Glutamatergic neuron (in vitro differentiated cells): ENCODE data around the gene C1orf74. TPM values are rescaled to one million over a fixed set of nuclear protein-coding genes. Genes with fewer than 3 reads are reported as not detected.

Experiments used
- DNase-seq: peaks from one replicate; pipeline ENCODE4 v3.0.0; 2022
- H3K27ac Mint-ChIP-seq: one replicate; pipeline ENCODE4 v1.8.0; 2020; ENCODE audit warnings: mild to moderate bottlenecking, mixed read lengths, inconsistent platforms; ENCODE audit not compliant: unreplicated experiment
- H3K27me3 Mint-ChIP-seq: one replicate; pipeline ENCODE4 v1.8.0; 2020; ENCODE audit warnings: mild to moderate bottlenecking, moderate library complexity, mixed read lengths, inconsistent platforms; ENCODE audit not compliant: unreplicated experiment
- H3K36me3 Mint-ChIP-seq: one replicate; pipeline ENCODE4 v1.8.0; 2020; ENCODE audit warnings: mild to moderate bottlenecking, mixed read lengths, inconsistent platforms; ENCODE audit not compliant: unreplicated experiment
- H3K4me1 Mint-ChIP-seq: one replicate; pipeline ENCODE4 v1.8.0; 2020; ENCODE audit warnings: mild to moderate bottlenecking, low read depth, mixed read lengths, inconsistent platforms; ENCODE audit not compliant: unreplicated experiment
- H3K4me3 Mint-ChIP-seq: one replicate; pipeline ENCODE4 v1.8.0; 2020; ENCODE audit warnings: mild to moderate bottlenecking, mixed read lengths, inconsistent platforms; ENCODE audit not compliant: unreplicated experiment
- H3K9me3 Mint-ChIP-seq: one replicate; pipeline ENCODE4 v1.8.0; 2020; ENCODE audit warnings: mild to moderate bottlenecking, moderate library complexity, mixed read lengths, inconsistent platforms; ENCODE audit not compliant: unreplicated experiment
- total RNA-seq: library from RNA; stranded (reverse); fragmentation: NEBNext Ultra II Directional; extraction: Animal tissue kit (Norgen Biotek cat#: 25700); gene quantifications from one replicate; pipeline ENCODE4 v1.2.1, GENCODE V29; 2021; ENCODE audit not compliant: unreplicated experiment
- TF ChIP-seq, protein P1 (sequence below): fragments of 200-600 bp; sonication (generic); IDR thresholded peaks from one replicate; pipeline ENCODE4 v1.5.0; 2021; ENCODE audit not compliant: partially characterized antibody, unreplicated experiment

Gene C1orf74
- total RNA-seq, 1 donor from 2014 or later = 2.3 TPM

DNA sequence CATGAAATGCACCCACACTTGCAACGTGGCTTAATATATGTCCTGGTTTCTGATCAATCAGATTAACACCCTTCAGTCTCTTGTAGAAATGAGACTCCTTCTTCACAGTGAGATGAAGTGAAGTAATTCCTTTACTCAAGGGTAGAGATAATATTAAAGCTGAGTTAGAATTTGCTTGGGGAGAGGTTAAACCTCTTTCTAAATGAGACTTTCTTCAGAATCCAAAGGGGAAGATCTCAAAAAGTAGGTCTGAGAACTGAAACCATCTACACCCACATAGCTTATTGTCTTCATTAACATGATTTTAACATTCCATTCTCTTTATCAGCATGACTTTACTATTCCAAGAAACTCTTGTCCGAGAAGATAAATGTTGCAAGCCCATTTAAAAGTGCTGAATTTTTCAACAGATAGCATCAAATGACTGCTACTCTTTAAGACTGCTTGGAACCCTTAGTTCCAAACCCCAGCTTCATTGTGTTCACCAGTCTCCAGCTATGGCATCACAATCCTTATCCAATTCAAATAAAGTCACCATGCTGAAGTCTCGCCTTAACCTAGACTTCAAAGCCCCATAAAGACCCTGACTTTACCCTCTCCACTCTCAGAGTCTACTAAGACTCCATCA is 47.8 kb downstream of the C1orf74 start:
- no peak overlapping the region for H3K27ac Mint-ChIP-seq
- H3K4me1 Mint-ChIP-seq = no peaks in the 10 kb centered on the region
- no peaks in the 10 kb centered on the region for H3K27me3 Mint-ChIP-seq
- no peak overlapping the region for H3K4me3 Mint-ChIP-seq
- no peaks in the 10 kb centered on the region for H3K9me3 Mint-ChIP-seq
- H3K36me3 Mint-ChIP-seq = no peaks in the 10 kb centered on the region
- no peak for DNase-seq
- TF ChIP-seq, protein P1, sequence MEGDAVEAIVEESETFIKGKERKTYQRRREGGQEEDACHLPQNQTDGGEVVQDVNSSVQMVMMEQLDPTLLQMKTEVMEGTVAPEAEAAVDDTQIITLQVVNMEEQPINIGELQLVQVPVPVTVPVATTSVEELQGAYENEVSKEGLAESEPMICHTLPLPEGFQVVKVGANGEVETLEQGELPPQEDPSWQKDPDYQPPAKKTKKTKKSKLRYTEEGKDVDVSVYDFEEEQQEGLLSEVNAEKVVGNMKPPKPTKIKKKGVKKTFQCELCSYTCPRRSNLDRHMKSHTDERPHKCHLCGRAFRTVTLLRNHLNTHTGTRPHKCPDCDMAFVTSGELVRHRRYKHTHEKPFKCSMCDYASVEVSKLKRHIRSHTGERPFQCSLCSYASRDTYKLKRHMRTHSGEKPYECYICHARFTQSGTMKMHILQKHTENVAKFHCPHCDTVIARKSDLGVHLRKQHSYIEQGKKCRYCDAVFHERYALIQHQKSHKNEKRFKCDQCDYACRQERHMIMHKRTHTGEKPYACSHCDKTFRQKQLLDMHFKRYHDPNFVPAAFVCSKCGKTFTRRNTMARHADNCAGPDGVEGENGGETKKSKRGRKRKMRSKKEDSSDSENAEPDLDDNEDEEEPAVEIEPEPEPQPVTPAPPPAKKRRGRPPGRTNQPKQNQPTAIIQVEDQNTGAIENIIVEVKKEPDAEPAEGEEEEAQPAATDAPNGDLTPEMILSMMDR = no peak

DNA sequence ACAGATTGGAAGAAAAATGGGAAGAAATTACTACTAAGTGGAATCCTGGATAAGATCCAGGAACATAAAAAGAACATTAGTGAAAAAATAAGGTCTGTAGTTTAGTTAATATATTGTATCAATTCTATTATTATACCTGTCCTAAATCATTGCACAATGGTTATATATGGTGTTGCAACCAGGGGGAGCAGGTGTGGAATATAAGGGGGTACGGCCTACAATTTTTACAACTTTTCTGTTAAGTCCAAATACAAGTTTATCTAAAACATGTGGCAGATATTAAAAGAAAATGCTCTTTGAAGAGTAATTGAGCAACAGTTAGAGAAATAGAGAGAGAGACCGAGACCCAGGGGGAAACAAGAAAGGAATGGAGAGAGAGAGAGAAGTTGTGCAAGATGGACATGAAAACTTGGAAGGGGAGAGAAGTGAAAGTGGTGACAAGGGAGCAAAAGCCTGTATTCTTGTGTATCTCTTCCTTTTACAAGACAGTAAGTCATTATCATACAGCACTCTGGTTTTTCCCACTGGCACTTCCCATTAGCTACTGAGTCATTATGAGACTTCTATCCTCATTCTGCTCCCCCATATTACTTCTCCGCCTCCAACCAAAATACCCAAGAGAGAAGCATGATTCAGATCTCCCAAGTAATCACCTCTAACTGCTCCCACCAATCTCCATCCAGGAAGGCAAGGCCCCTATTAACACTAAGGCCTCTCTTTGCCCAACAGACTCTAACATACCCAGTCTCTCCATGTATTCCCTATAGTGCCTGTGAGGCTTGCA is 50.8 kb downstream of the C1orf74 start:
- no peaks in the 10 kb centered on the region for H3K9me3 Mint-ChIP-seq
- H3K4me3 Mint-ChIP-seq = no peak overlapping the region
- H3K4me1 Mint-ChIP-seq = no peaks in the 10 kb centered on the region
- H3K27ac Mint-ChIP-seq = no peak overlapping the region
- no peaks in the 10 kb centered on the region for H3K27me3 Mint-ChIP-seq
- H3K36me3 Mint-ChIP-seq = no peaks in the 10 kb centered on the region
- TF ChIP-seq, protein P1 = no peak
- no peak for DNase-seq

DNA sequence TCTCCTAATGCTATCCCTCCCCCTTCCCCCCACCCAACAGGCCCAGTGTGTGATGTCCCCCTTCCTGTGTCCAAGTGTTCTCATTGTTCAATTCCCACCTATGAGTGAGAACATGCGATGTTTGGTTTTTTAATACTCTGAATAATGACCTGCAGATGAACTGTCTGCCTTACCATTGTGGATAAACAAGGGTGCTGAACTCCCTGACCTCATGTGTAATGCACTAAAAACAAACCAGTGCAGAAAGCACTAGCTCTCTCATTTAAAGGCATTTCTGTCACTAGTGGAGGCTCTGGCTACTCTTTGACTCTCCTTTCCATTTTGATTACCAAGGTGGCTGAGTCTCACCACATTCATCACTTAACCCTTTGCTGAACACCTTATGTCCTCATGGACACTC is 51.6 kb downstream of the C1orf74 start:
- H3K36me3 Mint-ChIP-seq = no peaks in the 10 kb centered on the region
- no peak for DNase-seq
- no peak overlapping the region for H3K27ac Mint-ChIP-seq
- TF ChIP-seq, protein P1 = no peak
- no peak overlapping the region for H3K4me3 Mint-ChIP-seq
- H3K9me3 Mint-ChIP-seq = no peaks in the 10 kb centered on the region
- no peaks in the 10 kb centered on the region for H3K4me1 Mint-ChIP-seq
- no peaks in the 10 kb centered on the region for H3K27me3 Mint-ChIP-seq

DNA sequence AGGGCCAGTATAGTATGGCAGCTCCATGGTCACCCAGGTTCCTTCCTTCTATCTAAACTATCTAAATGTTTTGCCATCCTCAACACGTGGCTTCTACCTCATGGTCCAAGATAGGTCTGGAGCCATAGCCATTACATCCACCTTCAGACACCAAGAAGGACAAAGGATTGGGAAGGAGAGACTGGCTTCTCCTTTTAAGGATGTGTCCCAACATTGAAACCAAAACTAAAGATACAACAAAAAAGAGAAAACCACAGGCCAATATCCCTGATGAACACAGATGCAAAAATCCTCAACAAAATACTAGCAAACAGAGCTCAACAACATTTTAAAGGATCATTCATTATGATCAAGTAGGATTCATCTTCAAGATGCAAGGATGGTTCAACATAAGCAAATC is 54.9 kb downstream of the C1orf74 start:
- Mint-ChIP-seq H3K27me3 (no peaks in the 10 kb centered on the region), H3K9me3 (no peaks in the 10 kb centered on the region), H3K36me3 (no peaks in the 10 kb centered on the region), H3K27ac (no peak overlapping the region), H3K4me3 (no peak overlapping the region), H3K4me1 (no peaks in the 10 kb centered on the region)
- TF ChIP-seq, protein P1 = no peak
- DNase-seq = no peak

Other genes with a start within 250 kb of the C1orf74 start
- 2.0 TPM for gene CAMK1G, start 200.8 kb downstream of the C1orf74 start, total RNA-seq
- gene LAMB3, start 132.1 kb downstream of the C1orf74 start, total RNA-seq = 0.54 TPM
- gene G0S2, start 109.1 kb downstream of the C1orf74 start, total RNA-seq = 2.5 TPM
- not detected for gene HSD11B1, start 79.7 kb downstream of the C1orf74 start, total RNA-seq
- not detected for gene TRAF3IP3, start 28.5 kb downstream of the C1orf74 start, total RNA-seq
- gene IRF6, start 21.6 kb upstream of the C1orf74 start, total RNA-seq = 0.47 TPM
- gene UTP25, start 43.4 kb upstream of the C1orf74 start, total RNA-seq = 4.6 TPM
- 18.1 TPM for gene SYT14, start 153.7 kb upstream of the C1orf74 start, total RNA-seq